Neural progenitor cell (in vitro differentiated cells): ENCODE data around the gene NTM. TPM values are rescaled to one million over a fixed set of nuclear protein-coding genes. Genes with fewer than 3 reads are reported as not detected.

ENCODE experiments used
- DNase-seq: peaks from one replicate; pipeline ENCODE4 v3.0.0-alpha.2; 2016; ENCODE audit warnings: low spot score
- H2AFZ ChIP-seq: fragments of 200-600 bp; sonication (generic); replicated peaks from 2 replicates; pipeline ENCODE4 v1.6.1; 2016; ENCODE audit warnings: antibody characterized with exemption
- H3F3A ChIP-seq: fragments of 200-600 bp; sonication (generic); 2 replicates; pipeline ENCODE4 v1.6.1; 2016; ENCODE audit warnings: antibody characterized with exemption, low read depth
- H3K27ac ChIP-seq: fragments of 200-600 bp; sonication (generic); 2 replicates; pipeline ENCODE4 v1.5.1; 2016; ENCODE audit warnings: mild to moderate bottlenecking
- H3K27me3 ChIP-seq: fragments of 200-600 bp; sonication (generic); 2 replicates; pipeline ENCODE4 v1.6.1; 2016; ENCODE audit warnings: mild to moderate bottlenecking, moderate library complexity
- H3K36me3 ChIP-seq: fragments of 200-600 bp; sonication (generic); 2 replicates; pipeline ENCODE4 v1.5.1; 2016
- H3K4me1 ChIP-seq: fragments of 200-600 bp; sonication (generic); 2 replicates; pipeline ENCODE4 v1.6.1; 2016; ENCODE audit warnings: mixed run types
- H3K4me2 ChIP-seq: fragments of 200-600 bp; sonication (generic); 2 replicates; pipeline ENCODE4 v1.6.1; 2016
- H3K4me3 ChIP-seq: fragments of 200-600 bp; sonication (generic); 2 replicates; pipeline ENCODE4 v1.5.1; 2016
- H3K79me2 ChIP-seq: fragments of 200-600 bp; sonication (generic); 2 replicates; pipeline ENCODE4 v1.6.1; 2016; ENCODE audit warnings: low read depth
- H3K9ac ChIP-seq: fragments of 200-600 bp; sonication (generic); 2 replicates; pipeline ENCODE4 v1.6.1; 2016
- H3K9me3 ChIP-seq: fragments of 200-600 bp; sonication (generic); 2 replicates; pipeline ENCODE4 v1.5.1; 2016; ENCODE audit warnings: low read depth
- H4K20me1 ChIP-seq: fragments of 200-600 bp; sonication (generic); 2 replicates; pipeline ENCODE4 v1.6.1; 2016; ENCODE audit warnings: low read depth
- H3K27ac Mint-ChIP-seq: 3 replicates; pipeline ENCODE4 v1.8.0; 2021; ENCODE audit warnings: mixed read lengths
- H3K27me3 Mint-ChIP-seq: 2 replicates; pipeline ENCODE4 v1.8.0; 2022; ENCODE audit warnings: low read depth, mild to moderate bottlenecking, inconsistent platforms, moderate library complexity, mixed read lengths; ENCODE audit not compliant: insufficient read depth
- H3K36me3 Mint-ChIP-seq: 3 replicates; pipeline ENCODE4 v1.8.0; 2021; ENCODE audit warnings: mixed read lengths
- H3K4me1 Mint-ChIP-seq: 3 replicates; pipeline ENCODE4 v1.8.0; 2021; ENCODE audit warnings: mixed read lengths
- H3K4me3 Mint-ChIP-seq: 3 replicates; pipeline ENCODE4 v1.8.0; 2021; ENCODE audit warnings: mild to moderate bottlenecking, moderate library complexity, mixed read lengths
- H3K9me3 Mint-ChIP-seq: 3 replicates; pipeline ENCODE4 v1.8.0; 2020; ENCODE audit warnings: mixed read lengths
- EZH2 ChIP-seq: fragments of 200-600 bp; sonication (generic); IDR thresholded peaks from 2 replicates; pipeline ENCODE4 v1.6.1; 2017; ENCODE audit warnings: antibody characterized with exemption, mild to moderate bottlenecking, moderate library complexity
- EZH2phosphoT487 ChIP-seq: fragments of 200-600 bp; sonication (generic); IDR thresholded peaks from 2 replicates; pipeline ENCODE4 v1.6.1; 2017; ENCODE audit warnings: antibody characterized with exemption
- total RNA-seq: library from RNA; depleted of rRNA; stranded (reverse); fragments of >200 nt; gene quantifications from 2 replicates; pipeline ENCODE4 v1.2.3, GENCODE V29; 2015; ENCODE audit warnings: low replicate concordance
- TF ChIP-seq, protein P1 (sequence below): fragments of 200-600 bp; sonication (generic); IDR thresholded peaks from 2 replicates; pipeline ENCODE4 v1.5.1; 2017; ENCODE audit warnings: antibody characterized with exemption, mild to moderate bottlenecking

The NTM gene
- total RNA-seq, 1 donor from 2014 or later = 4.3 TPM

DNA sequence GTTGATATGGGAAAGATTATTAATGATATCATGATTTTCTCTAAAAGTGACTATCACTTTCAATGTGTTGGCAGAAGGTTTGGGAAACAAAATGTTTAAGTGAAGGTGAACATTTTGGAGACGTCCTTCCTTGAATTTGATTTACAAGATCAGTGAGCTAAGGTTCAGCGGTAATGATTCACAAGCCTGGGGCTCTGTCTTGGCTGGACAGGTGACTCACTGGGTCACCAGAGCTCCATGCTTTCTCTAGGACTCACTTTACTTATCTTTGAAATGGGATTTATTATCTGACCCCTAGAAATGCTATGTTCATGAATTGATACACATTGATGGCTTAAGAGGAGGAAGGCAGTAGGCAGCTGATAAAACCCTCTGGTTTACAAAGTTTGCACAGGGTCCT, 437.5 kb downstream of the NTM start:
- no peak for DNase-seq
- H3K4me1 Mint-ChIP-seq = peaks cover 30% of the 10 kb centered on the region
- no peak overlapping the region for H3K27ac Mint-ChIP-seq
- H3K36me3 Mint-ChIP-seq = no peaks in the 10 kb centered on the region
- H3K4me3 Mint-ChIP-seq = no peak overlapping the region
- H3K27ac ChIP-seq = no peak overlapping the region
- H3K9me3 ChIP-seq = no peaks in the 10 kb centered on the region
- H3K4me1 ChIP-seq = peaks cover 17% of the 10 kb centered on the region
- no peak overlapping the region for H2AFZ ChIP-seq
- no peaks in the 10 kb centered on the region for H3K27me3 ChIP-seq
- H3K4me3 ChIP-seq = no peak overlapping the region
- H3K9ac ChIP-seq = no peak overlapping the region
- H3K79me2 ChIP-seq = no peaks in the 10 kb centered on the region
- no peaks in the 10 kb centered on the region for H3K9me3 Mint-ChIP-seq
- no peaks in the 10 kb centered on the region for H3F3A ChIP-seq
- no peaks in the 10 kb centered on the region for H3K36me3 ChIP-seq
- no peaks in the 10 kb centered on the region for H4K20me1 ChIP-seq
- no peak overlapping the region for H3K4me2 ChIP-seq
- TF ChIP-seq EZH2phosphoT487 = no peak
- no peak for TF ChIP-seq EZH2
- TF ChIP-seq, protein P1, sequence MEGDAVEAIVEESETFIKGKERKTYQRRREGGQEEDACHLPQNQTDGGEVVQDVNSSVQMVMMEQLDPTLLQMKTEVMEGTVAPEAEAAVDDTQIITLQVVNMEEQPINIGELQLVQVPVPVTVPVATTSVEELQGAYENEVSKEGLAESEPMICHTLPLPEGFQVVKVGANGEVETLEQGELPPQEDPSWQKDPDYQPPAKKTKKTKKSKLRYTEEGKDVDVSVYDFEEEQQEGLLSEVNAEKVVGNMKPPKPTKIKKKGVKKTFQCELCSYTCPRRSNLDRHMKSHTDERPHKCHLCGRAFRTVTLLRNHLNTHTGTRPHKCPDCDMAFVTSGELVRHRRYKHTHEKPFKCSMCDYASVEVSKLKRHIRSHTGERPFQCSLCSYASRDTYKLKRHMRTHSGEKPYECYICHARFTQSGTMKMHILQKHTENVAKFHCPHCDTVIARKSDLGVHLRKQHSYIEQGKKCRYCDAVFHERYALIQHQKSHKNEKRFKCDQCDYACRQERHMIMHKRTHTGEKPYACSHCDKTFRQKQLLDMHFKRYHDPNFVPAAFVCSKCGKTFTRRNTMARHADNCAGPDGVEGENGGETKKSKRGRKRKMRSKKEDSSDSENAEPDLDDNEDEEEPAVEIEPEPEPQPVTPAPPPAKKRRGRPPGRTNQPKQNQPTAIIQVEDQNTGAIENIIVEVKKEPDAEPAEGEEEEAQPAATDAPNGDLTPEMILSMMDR = no peak
- no peaks in the 10 kb centered on the region for H3K27me3 Mint-ChIP-seq

DNA sequence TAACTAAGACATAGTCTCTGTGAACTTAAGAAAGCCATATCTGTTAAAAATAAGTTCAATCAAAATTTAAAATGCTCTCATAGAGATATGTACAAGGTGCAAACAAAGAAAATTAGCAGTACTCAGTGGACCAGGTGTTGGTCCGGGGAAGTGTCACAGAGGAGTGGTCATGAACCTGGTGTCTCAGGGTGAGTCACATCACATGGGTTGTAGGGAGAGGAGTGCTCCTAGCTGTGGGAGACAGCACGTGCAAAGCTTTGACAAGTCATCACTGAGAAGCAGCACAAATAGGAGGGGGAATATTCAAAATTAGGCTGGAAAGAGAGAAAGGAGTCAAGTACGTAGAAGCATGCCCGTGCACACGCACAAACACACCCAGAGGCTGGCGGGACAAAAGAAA, 438.1 kb downstream of the NTM start:
- Histone ChIP-seq H3K9me3 (no peaks in the 10 kb centered on the region), H3K9ac (no peak overlapping the region), H3F3A (no peaks in the 10 kb centered on the region), H3K27ac (no peak overlapping the region), H2AFZ (no peak overlapping the region), H3K36me3 (no peaks in the 10 kb centered on the region), H3K4me2 (no peak overlapping the region), H3K4me3 (no peak overlapping the region), H3K79me2 (no peaks in the 10 kb centered on the region), H3K4me1 (peaks cover 16% of the 10 kb centered on the region), H4K20me1 (no peaks in the 10 kb centered on the region), H3K27me3 (no peaks in the 10 kb centered on the region)
- H3K4me3 Mint-ChIP-seq = no peak overlapping the region
- H3K4me1 Mint-ChIP-seq = peaks cover 27% of the 10 kb centered on the region
- DNase-seq = no peak
- peak overlapping the region; percentile 40 for H3K27ac Mint-ChIP-seq
- peaks cover 2% of the 10 kb centered on the region for H3K9me3 Mint-ChIP-seq
- no peaks in the 10 kb centered on the region for H3K36me3 Mint-ChIP-seq
- peaks cover 2% of the 10 kb centered on the region for H3K27me3 Mint-ChIP-seq
- TF ChIP-seq EZH2 (no peak), EZH2phosphoT487 (no peak)
- TF ChIP-seq, protein P1 = no peak

DNA sequence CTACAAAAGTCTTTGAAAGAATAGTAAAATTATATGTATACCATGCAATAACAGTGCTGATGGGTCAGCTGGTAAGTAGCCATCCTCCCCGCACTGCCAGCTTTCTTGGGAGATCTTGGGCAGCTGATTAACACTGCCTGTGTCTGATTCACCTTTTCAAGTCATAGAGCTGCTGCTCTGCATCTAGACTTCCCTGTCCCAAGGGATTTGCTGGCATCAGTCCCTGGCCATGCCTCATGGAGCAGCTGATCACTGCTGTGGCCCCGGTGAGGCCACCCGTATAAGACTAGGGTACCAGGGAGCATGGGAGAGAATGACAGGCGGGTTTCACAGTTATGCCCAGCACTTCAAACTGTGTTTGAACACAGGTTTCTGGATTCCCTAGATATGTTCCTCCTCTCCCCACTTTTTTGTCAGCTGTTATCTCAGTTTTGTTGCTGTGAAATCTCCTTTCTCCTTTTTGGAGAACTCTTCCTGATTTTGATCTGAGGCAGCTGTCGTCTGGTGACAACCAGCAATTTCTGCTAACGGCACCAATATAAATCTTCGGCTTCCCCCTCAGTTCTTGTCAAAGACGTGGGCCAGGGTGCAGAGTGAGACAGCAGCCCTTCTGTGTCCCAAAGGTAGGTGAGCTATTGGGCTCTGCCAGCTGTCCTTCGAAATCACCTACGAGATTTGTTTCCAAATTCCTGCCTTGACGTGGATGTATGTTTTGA, 438.9 kb downstream of the NTM start:
- Histone ChIP-seq H3K4me1 (peaks cover 18% of the 10 kb centered on the region), H3K9ac (no peak overlapping the region), H3K4me3 (no peak overlapping the region), H2AFZ (no peak overlapping the region), H3F3A (peaks cover 4% of the 10 kb centered on the region), H3K4me2 (no peak overlapping the region), H3K27me3 (no peaks in the 10 kb centered on the region), H3K27ac (no peak overlapping the region), H3K9me3 (no peaks in the 10 kb centered on the region), H3K79me2 (no peaks in the 10 kb centered on the region), H3K36me3 (no peaks in the 10 kb centered on the region), H4K20me1 (no peaks in the 10 kb centered on the region)
- Mint-ChIP-seq H3K9me3 (peaks cover 2% of the 10 kb centered on the region), H3K27me3 (peaks cover 2% of the 10 kb centered on the region), H3K4me3 (no peak overlapping the region), H3K36me3 (no peaks in the 10 kb centered on the region), H3K27ac (no peak overlapping the region), H3K4me1 (peaks cover 23% of the 10 kb centered on the region)
- DNase-seq = no peak
- TF ChIP-seq EZH2phosphoT487 = no peak
- TF ChIP-seq, protein P1 = no peak
- no peak for TF ChIP-seq EZH2
